IMR-90 (cell line): ENCODE results near the gene SLC16A1. TPM values are rescaled to one million over a fixed set of nuclear protein-coding genes. Genes with fewer than 3 reads are reported as not detected.

Experiments used
- ATAC-seq: fragments of 200-7000 bp; cut with Tn5 transposase; 2 replicates; pipeline ENCODE4 v1.9.1; 2020; ENCODE audit warnings: low read depth, mild to moderate bottlenecking, moderate library complexity
- BruUV-seq: library from RNA; stranded (reverse); fragments of 400-500 nt; replicated peaks from 2 replicates; lab custom pipeline; 2021; lab: Mats Ljungman, UMichigan
- CTCF ChIA-PET: fragments of 300-600 bp; formaldehyde crosslinking; extraction: SDS; loops from one replicate; lab custom pipeline; 2021; ENCODE audit warnings: antibody characterized with exemption; lab: Yijun Ruan, JAX
- POLR2A ChIA-PET: fragments of 300-600 bp; sonication (Branson Sonifier 250); formaldehyde crosslinking; loops from one replicate; lab custom pipeline; 2022; ENCODE audit warnings: antibody characterized with exemption; ENCODE audit not compliant: unreplicated experiment; lab: Charles Lee
- DNase-seq: peaks from one replicate; pipeline ENCODE4 v3.0.0; 2013
- H2AFZ ChIP-seq: replicated peaks from 2 replicates; pipeline ENCODE3; 2013; ENCODE audit warnings: low read length, mild to moderate bottlenecking; ENCODE audit not compliant: poor library complexity
- H2AK5ac ChIP-seq: 2 replicates; pipeline ENCODE4 v1.6.1; 2013; ENCODE audit warnings: low read depth, low read length, inconsistent platforms
- H2AK9ac ChIP-seq: replicated peaks from 2 replicates; pipeline ENCODE3; 2013; ENCODE audit warnings: mild to moderate bottlenecking, low read depth, low read length, moderate library complexity; ENCODE audit not compliant: poor library complexity
- H2BK120ac ChIP-seq: 2 replicates; pipeline ENCODE4 v1.6.1; 2013; ENCODE audit warnings: low read depth, low read length, inconsistent platforms
- H2BK15ac ChIP-seq: 3 replicates; pipeline ENCODE4 v1.6.1; 2013; ENCODE audit warnings: low read depth, low read length, inconsistent platforms
- H2BK20ac ChIP-seq: 2 replicates; pipeline ENCODE4 v1.6.1; 2013; ENCODE audit warnings: low read depth, mild to moderate bottlenecking, inconsistent platforms, low read length, moderate library complexity
- H2BK5ac ChIP-seq: 2 replicates; pipeline ENCODE4 v1.6.1; 2013; ENCODE audit warnings: mild to moderate bottlenecking, low read depth, low read length, inconsistent platforms; ENCODE audit not compliant: poor library complexity, severe bottlenecking
- H3K14ac ChIP-seq: replicated peaks from 2 replicates; pipeline ENCODE4 v1.6.1; 2013; ENCODE audit warnings: low read depth, low read length, inconsistent platforms
- H3K18ac ChIP-seq: 2 replicates; pipeline ENCODE4 v1.6.1; 2013; ENCODE audit warnings: low read depth, low read length, control low read depth
- H3K23ac ChIP-seq: 2 replicates; pipeline ENCODE4 v1.6.1; 2013; ENCODE audit warnings: low read depth, low read length, inconsistent platforms
- H3K27ac ChIP-seq: 2 replicates; pipeline ENCODE4 v1.5.1; 2013; ENCODE audit warnings: mild to moderate bottlenecking, control low read depth, low read length; ENCODE audit not compliant: insufficient read depth
- H3K27me3 ChIP-seq: 2 replicates; pipeline ENCODE4 v1.6.1; 2013; ENCODE audit warnings: low read length; ENCODE audit not compliant: control insufficient read depth, insufficient read depth
- H3K36me3 ChIP-seq: 2 replicates; pipeline ENCODE4 v1.6.1; 2013; ENCODE audit warnings: low read length, mixed read lengths; ENCODE audit not compliant: control insufficient read depth, insufficient read depth
- H3K4ac ChIP-seq: 2 replicates; pipeline ENCODE4 v1.6.1; 2013; ENCODE audit warnings: low read depth, low read length, inconsistent platforms
- H3K4me1 ChIP-seq: 2 replicates; pipeline ENCODE4 v1.6.1; 2013; ENCODE audit warnings: low read length, mixed read lengths; ENCODE audit not compliant: control insufficient read depth, insufficient read depth
- H3K4me2 ChIP-seq: 2 replicates; pipeline ENCODE4 v1.6.1; 2013; ENCODE audit warnings: low read depth, mild to moderate bottlenecking, control low read depth, low read length, moderate library complexity
- H3K4me3 ChIP-seq: 2 replicates; pipeline ENCODE4 v1.5.1; 2013; ENCODE audit warnings: low read depth, mild to moderate bottlenecking, control low read depth, low read length, moderate library complexity; ENCODE audit not compliant: insufficient read depth
- H3K56ac ChIP-seq: 2 replicates; pipeline ENCODE4 v1.6.1; 2013; ENCODE audit warnings: low read length, inconsistent platforms; ENCODE audit not compliant: insufficient read depth; ENCODE audit errors: extremely low read depth
- H3K79me1 ChIP-seq, 2 experiments: 2 replicates each; pipeline ENCODE4 v1.6.1; 2013; ENCODE audit warnings: low read length in 2 of 2, inconsistent platforms in 1 of 2, low read depth in 1 of 2
- H3K9ac ChIP-seq: 2 replicates; pipeline ENCODE4 v1.6.1; 2013; ENCODE audit warnings: low read depth, low read length, control low read depth
- H3K9me1 ChIP-seq: 2 replicates; pipeline ENCODE4 v1.6.1; 2013; ENCODE audit warnings: low read length, inconsistent platforms; ENCODE audit not compliant: insufficient read depth
- H3K9me3 ChIP-seq: 2 replicates; pipeline ENCODE4 v1.6.1; 2013; ENCODE audit warnings: low read length; ENCODE audit not compliant: control insufficient read depth, insufficient read depth
- H4K20me1 ChIP-seq: 2 replicates; pipeline ENCODE4 v1.6.1; 2013; ENCODE audit warnings: low read length, inconsistent platforms; ENCODE audit not compliant: insufficient read depth
- H4K5ac ChIP-seq: 2 replicates; pipeline ENCODE4 v1.6.1; 2013; ENCODE audit warnings: mild to moderate bottlenecking, low read depth, low read length, control low read depth
- H4K8ac ChIP-seq, 2 experiments: 2 replicates each; pipeline ENCODE4 v1.6.1; 2013; ENCODE audit warnings: low read depth in 2 of 2, low read length in 2 of 2, control low read depth in 1 of 2, inconsistent platforms in 1 of 2
- H4K91ac ChIP-seq: 2 replicates; pipeline ENCODE4 v1.6.1; 2013; ENCODE audit warnings: low read depth, low read length, inconsistent platforms; ENCODE audit not compliant: insufficient read depth
- BHLHE40 ChIP-seq: fragments of 150-350 bp; IDR thresholded peaks from 2 replicates; pipeline ENCODE4 v1.6.1; 2016; ENCODE audit warnings: mild to moderate bottlenecking, low read depth, low read length
- FOS ChIP-seq: fragments of 150-350 bp; IDR thresholded peaks from 2 replicates; pipeline ENCODE4 v1.6.1; 2016; ENCODE audit warnings: low read depth, low read length
- MAFK ChIP-seq: IDR thresholded peaks from 2 replicates; pipeline ENCODE4 v1.6.1; 2012; ENCODE audit warnings: low read depth, low read length, improper control_type of control experiment
- MXI1 ChIP-seq: IDR thresholded peaks from 2 replicates; pipeline ENCODE4 v1.6.1; 2012; ENCODE audit warnings: low read depth, mild to moderate bottlenecking, low read length, moderate library complexity, borderline replicate concordance
- RAD21 ChIP-seq: IDR thresholded peaks from 2 replicates; pipeline ENCODE4 v1.6.1; 2012; ENCODE audit warnings: low read length, improper control_type of control experiment
- RCOR1 ChIP-seq: IDR thresholded peaks from 2 replicates; pipeline ENCODE4 v1.6.1; 2012; ENCODE audit warnings: mild to moderate bottlenecking, low read length, improper control_type of control experiment; ENCODE audit not compliant: insufficient replicate concordance
- SMC3 ChIP-seq: fragments of 150-350 bp; IDR thresholded peaks from 2 replicates; pipeline ENCODE4 v1.6.1; 2016; ENCODE audit warnings: low read depth, mild to moderate bottlenecking, antibody characterized with exemption, low read length, moderate library complexity
- WGBS, 2 experiments: methylation state at CpG; one replicate each; pipeline versions ENCODE4 v1.1.5 to v1.1.7; 2013; ENCODE audit warnings: missing lambda C conversion rate in 2 of 2; ENCODE audit not compliant: insufficient read length in 1 of 2; ENCODE audit errors: extremely low coverage in 2 of 2; 5-methylcytosine and 5-hydroxymethylcytosine counted together
- dilution Hi-C: fragments of 300-500 bp; cut with HindIII; formaldehyde crosslinking; loops from one replicate; pipeline ENCODE4 v1.14.3; 2018; ENCODE audit warnings: low sequenced_read_pairs; ENCODE audit not compliant: unreplicated experiment
- in situ Hi-C: fragments of 300-500 bp; cut with MboI; formaldehyde crosslinking; loops from 3 replicates; pipeline ENCODE4 v1.14.3; 2019; ENCODE audit warnings: low sequenced_read_pairs, inconsistent platforms, mixed read lengths
- intact Hi-C: fragments of 100-400 bp; cut with micrococcal nuclease; formaldehyde crosslinking; loops from 2 replicates; pipeline ENCODE4 v1.10.0; 2022
- polyA plus RNA-seq, 3 experiments: library from polyadenylated mRNA; depleted of rRNA; stranded (reverse); fragments of >200 nt; gene quantifications; 2 replicates each; pipeline ENCODE4 v1.2.3, GENCODE V29; 2012; ENCODE audit warnings: low replicate concordance in 1 of 3
- total RNA-seq: library from RNA; depleted of rRNA; stranded (reverse); fragments of >200 nt; gene quantifications from 2 replicates; pipeline ENCODE4 v1.2.3, GENCODE V29; 2012
- TF ChIP-seq, protein P1 (sequence below): fragments of 150-350 bp; IDR thresholded peaks from 2 replicates; pipeline ENCODE4 v1.6.1; 2017; ENCODE audit warnings: mild to moderate bottlenecking, antibody characterized with exemption, low read length, low read depth

SLC16A1 gene
- total and polyA plus RNA-seq, 2 of the 4 experiments (the other 2 are of a cell fraction) = 32.9 to 156 TPM

- H3K27ac ChIP-seq = no peak overlapping the region
- H2AK9ac ChIP-seq = no peak overlapping the region
- H3K56ac ChIP-seq = no peak overlapping the region
- dilution Hi-C loops (no loop called here), intact Hi-C loops (no loop called here), in situ Hi-C loops (no loop called here)
- DNase-seq = no peak
- no peaks in the 10 kb centered on the region; the same call in 1 of the 2 replicates for H3K4me1 ChIP-seq
- H3K9me3 ChIP-seq = no peaks in the 10 kb centered on the region
- ATAC-seq = no peak
- H3K4ac ChIP-seq = no peak overlapping the region; the same call in 1 of the 2 replicates
- H2AK5ac ChIP-seq = no peak overlapping the region; the same call in 1 of the 2 replicates
- TF ChIP-seq RCOR1 (no peak), SMC3 (no peak), FOS (no peak), MXI1 (no peak), RAD21 (no peak), BHLHE40 (no peak), MAFK (no peak)
- TF ChIP-seq, protein P1, sequence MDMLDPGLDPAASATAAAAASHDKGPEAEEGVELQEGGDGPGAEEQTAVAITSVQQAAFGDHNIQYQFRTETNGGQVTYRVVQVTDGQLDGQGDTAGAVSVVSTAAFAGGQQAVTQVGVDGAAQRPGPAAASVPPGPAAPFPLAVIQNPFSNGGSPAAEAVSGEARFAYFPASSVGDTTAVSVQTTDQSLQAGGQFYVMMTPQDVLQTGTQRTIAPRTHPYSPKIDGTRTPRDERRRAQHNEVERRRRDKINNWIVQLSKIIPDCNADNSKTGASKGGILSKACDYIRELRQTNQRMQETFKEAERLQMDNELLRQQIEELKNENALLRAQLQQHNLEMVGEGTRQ = no peak
- H4K91ac ChIP-seq = no peak overlapping the region
- no peak overlapping the region for H2BK20ac ChIP-seq
- no peak overlapping the region for H3K14ac ChIP-seq
- peaks cover 1% of the 10 kb centered on the region for H3K36me3 ChIP-seq
- no peak overlapping the region for H4K5ac ChIP-seq
- CTCF ChIA-PET = no interaction called here
- no peak overlapping the region for H3K9ac ChIP-seq
- no peak overlapping the region for H3K4me3 ChIP-seq
- H4K20me1 ChIP-seq = no peaks in the 10 kb centered on the region
- WGBS, 2 experiments = no CpG with 5 or more reads among the region's 1 CpG
- H3K4me2 ChIP-seq = no peak overlapping the region
- H2BK120ac ChIP-seq = no peak overlapping the region
- POLR2A ChIA-PET = interaction anchor here (0.6 kb wide), 1 partner anchor 117 kb away, joined by 3 read pairs; no protein-coding TSS in a partner anchor
- H3K79me1 ChIP-seq = peaks cover 4 to 10% of the 10 kb centered on the region in 2 experiments; a peak in 2 of 4 replicates
- H3K23ac ChIP-seq = no peak overlapping the region
- no TSS peak for BruUV-seq
- no peaks in the 10 kb centered on the region for H3K27me3 ChIP-seq
- peaks cover 10% of the 10 kb centered on the region; the same call in 1 of the 2 replicates for H3K9me1 ChIP-seq
- H2AFZ ChIP-seq = no peak overlapping the region
- H4K8ac ChIP-seq = no peak overlapping the region
- H2BK15ac ChIP-seq = no peak overlapping the region
- no peak overlapping the region for H2BK5ac ChIP-seq
- H3K18ac ChIP-seq = no peak overlapping the region
Observed at GRCh38 chr1:112973788-112974187, 17.8 kb upstream of the SLC16A1 start.
